ENCODE results near the gene DLG2.

DNA sequence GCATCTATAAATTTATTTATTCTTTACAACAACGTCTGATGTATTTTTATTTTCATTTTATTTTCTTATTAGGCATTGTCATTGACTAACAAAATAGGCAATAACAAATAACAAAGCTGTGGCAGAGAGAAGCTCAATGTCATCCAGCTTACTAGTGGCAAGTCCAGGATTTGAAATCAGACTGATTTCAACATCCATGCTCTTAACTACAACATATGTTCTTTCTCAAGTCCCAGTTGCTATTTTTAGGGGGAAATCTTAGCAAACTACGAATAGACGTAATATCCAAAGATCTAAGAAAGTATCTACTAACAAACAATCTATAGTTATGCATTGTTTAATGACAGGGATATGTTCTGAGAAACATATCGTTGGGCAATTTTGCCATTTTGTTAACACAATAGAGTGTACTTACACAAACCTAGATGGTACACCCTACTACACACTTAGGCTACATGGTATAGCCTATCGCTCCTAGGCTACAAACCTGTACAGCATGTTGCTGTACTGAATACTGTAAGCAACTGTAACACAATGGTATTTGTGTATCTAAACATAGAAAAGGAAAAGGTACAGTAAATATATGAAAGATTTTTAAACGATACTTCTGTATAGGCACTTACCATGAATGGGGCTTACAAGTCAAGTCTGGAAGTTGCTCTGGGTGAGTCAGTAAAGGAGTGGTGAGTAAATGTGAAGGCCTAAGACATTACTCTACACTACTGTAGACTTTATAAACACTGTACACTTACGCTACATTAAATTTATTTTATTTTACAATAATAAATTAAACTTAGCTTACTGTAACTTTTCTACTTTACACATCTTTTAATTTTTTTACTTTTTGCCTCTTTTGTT is 151.3 kb downstream of the DLG2 start:
- TF ChIP-seq EGR1 (conservative IDR thresholded peaks at IDR 0.05) (no peak), NR2C1 (IDR thresholded peaks at IDR 0.05) (no peak), NR2C1 (tag; IDR thresholded peaks at IDR 0.05) (no peak), HMG20A (CRISPR knock-in tag; conservative IDR thresholded peaks at IDR 0.05) (no peak), ZZZ3 (IDR thresholded peaks at IDR 0.05) (no peak)
- TF ChIP-seq, protein P1, sequence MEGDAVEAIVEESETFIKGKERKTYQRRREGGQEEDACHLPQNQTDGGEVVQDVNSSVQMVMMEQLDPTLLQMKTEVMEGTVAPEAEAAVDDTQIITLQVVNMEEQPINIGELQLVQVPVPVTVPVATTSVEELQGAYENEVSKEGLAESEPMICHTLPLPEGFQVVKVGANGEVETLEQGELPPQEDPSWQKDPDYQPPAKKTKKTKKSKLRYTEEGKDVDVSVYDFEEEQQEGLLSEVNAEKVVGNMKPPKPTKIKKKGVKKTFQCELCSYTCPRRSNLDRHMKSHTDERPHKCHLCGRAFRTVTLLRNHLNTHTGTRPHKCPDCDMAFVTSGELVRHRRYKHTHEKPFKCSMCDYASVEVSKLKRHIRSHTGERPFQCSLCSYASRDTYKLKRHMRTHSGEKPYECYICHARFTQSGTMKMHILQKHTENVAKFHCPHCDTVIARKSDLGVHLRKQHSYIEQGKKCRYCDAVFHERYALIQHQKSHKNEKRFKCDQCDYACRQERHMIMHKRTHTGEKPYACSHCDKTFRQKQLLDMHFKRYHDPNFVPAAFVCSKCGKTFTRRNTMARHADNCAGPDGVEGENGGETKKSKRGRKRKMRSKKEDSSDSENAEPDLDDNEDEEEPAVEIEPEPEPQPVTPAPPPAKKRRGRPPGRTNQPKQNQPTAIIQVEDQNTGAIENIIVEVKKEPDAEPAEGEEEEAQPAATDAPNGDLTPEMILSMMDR (IDR thresholded peaks at IDR 0.05 in 2 of 3, conservative IDR thresholded peaks at IDR 0.05 in 1 of 3; ENCODE audit: insufficient read depth in 2 of 3, low read depth in 1 of 3, low read length in 3 of 3) = no peak
- TF ChIP-seq, protein P2, sequence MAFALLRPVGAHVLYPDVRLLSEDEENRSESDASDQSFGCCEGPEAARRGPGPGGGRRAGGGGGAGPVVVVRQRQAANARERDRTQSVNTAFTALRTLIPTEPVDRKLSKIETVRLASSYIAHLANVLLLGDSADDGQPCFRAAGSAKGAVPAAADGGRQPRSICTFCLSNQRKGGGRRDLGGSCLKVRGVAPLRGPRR (CRISPR knock-in tag; IDR thresholded peaks at IDR 0.05) = no peak

All from K562 (cell line).